GM12875 (cell line): ENCODE measurements around the gene GLIS1.

Experiments
- H3K4me3 ChIP-seq: one replicate; pipeline ENCODE4 v1.5.1; 2011; ENCODE audit warnings: low read depth, low read length, control low read depth
- CTCF ChIP-seq: IDR thresholded peaks from 2 replicates; pipeline ENCODE4 v1.5.1; 2011; ENCODE audit warnings: low read depth, mild to moderate bottlenecking, control low read depth, inconsistent platforms, low read length, moderate library complexity, borderline replicate concordance; ENCODE audit not compliant: insufficient read depth

Gene GLIS1

GRCh38 chr1:53541263-53541625, 197.7 kb downstream of the GLIS1 start:
- H3K4me3 ChIP-seq = no peak overlapping the region
- no peak for TF ChIP-seq CTCF

DNA sequence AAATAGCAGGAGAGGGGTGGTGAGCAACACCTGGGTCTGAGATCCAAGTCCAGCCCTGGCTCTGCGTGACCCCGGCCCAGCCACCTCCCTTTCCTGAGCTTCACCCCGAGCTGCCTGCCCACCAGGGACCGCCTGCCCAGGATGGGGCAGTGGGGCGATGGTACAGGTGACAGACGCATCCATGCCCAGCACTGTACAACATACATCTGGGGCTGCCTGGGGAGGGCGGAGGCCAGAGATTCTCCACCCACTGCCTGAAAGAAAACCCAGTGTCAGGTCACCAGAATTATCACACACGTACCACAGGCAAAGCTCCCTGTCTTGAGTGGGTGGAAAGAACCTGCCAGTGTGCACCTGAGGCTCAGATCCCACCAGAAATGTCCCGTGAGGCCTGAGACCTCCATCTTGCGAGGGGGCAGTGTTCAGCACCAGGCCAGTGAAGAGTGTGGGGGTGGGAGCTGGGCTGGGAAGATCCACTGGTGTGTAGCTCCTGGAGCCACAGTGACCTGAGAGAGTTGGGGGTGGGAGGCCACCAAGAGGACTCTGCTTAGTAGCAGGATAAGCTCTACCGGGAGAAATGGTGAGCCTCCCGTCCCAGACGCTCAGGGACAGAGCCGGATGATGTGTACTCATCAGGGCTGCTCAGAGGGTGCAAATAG, 198.2 kb downstream of the GLIS1 start:
- H3K4me3 ChIP-seq = no peak overlapping the region
- no peak for TF ChIP-seq CTCF

- H3K4me3 ChIP-seq = no peak overlapping the region
- TF ChIP-seq CTCF = no peak
Measured at GRCh38 chr1:53539711-53540603, 199.0 kb downstream of the GLIS1 start.

DNA sequence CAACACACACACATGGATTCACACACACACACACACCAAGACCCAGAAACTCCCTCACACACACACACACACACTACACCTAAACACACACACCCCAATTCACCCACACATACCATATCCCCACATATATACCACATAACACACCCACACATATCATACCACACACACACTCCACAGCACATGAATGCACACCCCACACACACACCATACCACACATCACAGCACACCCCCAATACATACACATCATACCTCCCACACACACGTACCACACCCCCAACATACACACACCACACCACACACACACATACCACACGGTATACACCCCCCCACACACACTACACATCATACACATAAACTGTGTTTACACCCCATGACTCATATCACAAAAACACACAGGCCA, 199.7 kb downstream of the GLIS1 start:
- H3K4me3 ChIP-seq = no peak overlapping the region
- no peak for TF ChIP-seq CTCF

DNA sequence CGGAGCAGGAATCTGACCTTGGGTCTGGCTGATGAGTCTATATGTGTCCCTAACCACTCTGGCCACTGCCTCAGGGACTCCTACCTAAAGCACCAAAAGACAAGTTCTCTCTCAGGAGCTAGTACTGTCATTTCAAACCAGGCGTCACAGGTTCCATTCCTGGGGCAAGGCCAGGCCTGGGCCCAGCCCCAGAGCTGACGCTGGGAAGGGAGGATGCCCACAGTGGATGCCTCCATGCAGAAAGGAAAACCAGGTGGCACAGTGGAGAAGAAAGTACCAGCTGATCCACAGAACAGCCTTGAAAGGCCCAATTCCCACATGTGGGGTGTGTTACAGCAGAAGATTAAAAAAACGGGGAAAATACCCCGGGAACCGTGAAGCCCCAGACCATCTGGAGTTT, 202.4 kb downstream of the GLIS1 start:
- no peak for TF ChIP-seq CTCF
- no peak overlapping the region for H3K4me3 ChIP-seq

GRCh38 chr1:53535846-53536245, 203.1 kb downstream of the GLIS1 start:
- no peak for TF ChIP-seq CTCF

DNA sequence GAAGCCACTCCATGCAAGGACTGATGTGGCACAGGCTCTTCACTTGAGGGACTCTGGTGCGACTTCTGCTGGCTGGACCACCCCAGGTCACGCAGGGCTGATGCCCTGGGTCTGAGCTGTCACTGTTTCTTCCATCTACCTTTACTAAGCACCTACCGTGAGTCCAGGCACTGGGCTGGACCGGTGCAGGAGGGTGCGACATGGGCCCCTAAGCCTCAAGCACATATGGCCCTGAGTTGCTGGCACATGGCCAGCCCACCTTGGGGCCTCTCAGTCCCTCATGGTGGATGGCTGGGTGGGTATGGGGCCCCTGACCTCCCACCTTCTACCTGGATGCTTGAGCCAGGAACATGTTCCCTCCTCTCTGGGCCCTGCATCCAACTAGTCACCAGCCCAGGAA, 203.7 kb downstream of the GLIS1 start:
- H3K4me3 ChIP-seq = no peak overlapping the region

More at GRCh38 chr1:53535846-53536245, 203.1 kb downstream of the GLIS1 start:
- H3K4me3 ChIP-seq = no peak overlapping the region

More for the DNA sequence above, 203.7 kb downstream of the GLIS1 start:
- no peak for TF ChIP-seq CTCF
